Kidney (tissue), 14 donors: ENCODE measurements around the gene PCNX2. TPM values are rescaled to one million over a fixed set of nuclear protein-coding genes. Genes with fewer than 3 reads are reported as not detected.

ENCODE experiments used
- DNase-seq, 5 donors: peaks; one replicate each; pipeline ENCODE4 v3.0.0-alpha.2; 2013 to 2020
- FAIRE-seq: peaks from 2 replicates; lab custom pipeline; 2012; peaks lifted over from hg19 to GRCh38; lab: Jason Lieb, UNC
- H3K27ac ChIP-seq, 2 donors: one replicate each; pipeline ENCODE4 v1.7.0; 2013; ENCODE audit warnings: low read depth in 2 of 2, low read length in 2 of 2, inconsistent platforms in 1 of 2
- H3K27me3 ChIP-seq: one replicate; pipeline ENCODE4 v1.7.1; 2013; ENCODE audit warnings: low read length, inconsistent platforms; ENCODE audit not compliant: control insufficient read depth, insufficient read depth
- H3K36me3 ChIP-seq, 3 donors: one replicate each; pipeline versions ENCODE4 v1.7.0 to v1.7.1; 2013; ENCODE audit warnings: low read length in 3 of 3, control low read depth in 1 of 3, inconsistent platforms in 1 of 3; ENCODE audit not compliant: insufficient read depth in 3 of 3, control insufficient read depth in 2 of 3
- H3K4me1 ChIP-seq, 3 donors: one replicate each; pipeline versions ENCODE4 v1.7.0 to v1.7.1; 2013; ENCODE audit warnings: low read length in 3 of 3, inconsistent platforms in 1 of 3, low read depth in 1 of 3; ENCODE audit not compliant: control insufficient read depth in 2 of 3, insufficient read depth in 2 of 3
- H3K4me3 ChIP-seq, 3 donors: one replicate each; pipeline versions ENCODE4 v1.7.0 to v1.8.1; 2013; ENCODE audit warnings: low read length in 3 of 3, control low read depth in 1 of 3, inconsistent platforms in 1 of 3
- H3K9ac ChIP-seq, 3 donors: one replicate each; pipeline versions ENCODE4 v1.7.0 to v1.7.1; 2013; ENCODE audit warnings: low read length in 3 of 3, control low read depth in 1 of 3, inconsistent platforms in 1 of 3
- H3K9me3 ChIP-seq, 3 donors: one replicate each; pipeline versions ENCODE4 v1.7.0 to v1.7.1; 2013; ENCODE audit warnings: low read length in 3 of 3, control low read depth in 1 of 3, inconsistent platforms in 1 of 3; ENCODE audit not compliant: control insufficient read depth in 2 of 3, insufficient read depth in 1 of 3
- CTCF ChIP-seq: IDR thresholded peaks from 3 replicates; pipeline ENCODE4 v1.5.1; 2012; ENCODE audit warnings: mild to moderate bottlenecking, moderate library complexity, borderline replicate concordance; ENCODE audit not compliant: insufficient read depth; ENCODE audit errors: extremely low read depth
- intact Hi-C: fragments of 100-400 bp; cut with DNase I; formaldehyde crosslinking; loops from one replicate; pipeline ENCODE4 v1.11.1; 2022
- polyA plus RNA-seq: library from polyadenylated mRNA; stranded (reverse); fragments of 350-450 nt; fragmentation: Illumina TruSeq; extraction: RNeasy Lipid Tissue Mini Kit (QIAGEN cat#74804); gene quantifications from one replicate; pipeline ENCODE4 v1.2.3, GENCODE V29; 2014; ENCODE audit warnings: low read depth, low replicate concordance; ENCODE audit not compliant: insufficient read depth
- total RNA-seq: library from RNA; stranded (reverse); fragmentation: NEBNext Ultra II Directional; extraction: Animal tissue kit (Norgen Biotek cat#: 25700); gene quantifications from one replicate; pipeline ENCODE4 v1.2.1, GENCODE V29; 2021
- donor health status: control.
- donor health status: control.
- donor health status: control.
- donor health status: control.
- donor health status: control.
- donor health status: DM: yes; HTN: yes; CAD: no.
- donor health status: Normal renal cell carcinoma (clear cell type).

Gene PCNX2
- total and polyA plus RNA-seq, 2 donors from 2014 or later = 5.2 to 29.2 TPM

GRCh38 chr1:232978091-232978634 is 317.4 kb downstream of the PCNX2 start:
- peak in 1 of 5 donors; percentile 20 for DNase-seq
- Histone ChIP-seq H3K4me3 (no peak overlapping the region), H3K27ac (no peak overlapping the region), H3K27me3 (no peaks in the 10 kb centered on the region), H3K9ac (no peak overlapping the region), H3K36me3 (peaks cover 0 to 14% (median 3%) of the 10 kb centered on the region in 3 donors), H3K4me1 (no peaks in the 10 kb centered on the region), H3K9me3 (peaks cover 0 to 10% (median 2%) of the 10 kb centered on the region in 3 donors)
- no peak for FAIRE-seq
- TF ChIP-seq CTCF = no peak
- intact Hi-C loops = no loop called here

GRCh38 chr1:232974971-232975370 is 320.6 kb downstream of the PCNX2 start:
- peaks cover 0 to 14% (median 2%) of the 10 kb centered on the region in 3 donors for H3K9me3 ChIP-seq
- no peak for TF ChIP-seq CTCF
- H3K4me1 ChIP-seq = no peaks in the 10 kb centered on the region
- intact Hi-C loops = no loop called here
- H3K27me3 ChIP-seq = no peaks in the 10 kb centered on the region
- DNase-seq = no peak
- H3K9ac ChIP-seq = no peak overlapping the region
- no peak overlapping the region for H3K27ac ChIP-seq
- FAIRE-seq = no peak
- no peak overlapping the region for H3K4me3 ChIP-seq
- peaks cover 14 to 32% (median 15%) of the 10 kb centered on the region in 3 donors for H3K36me3 ChIP-seq

- DNase-seq (no peak), FAIRE-seq (no peak)
- intact Hi-C loops = no loop called here
Measured at GRCh38 chr1:232973652-232974611, 321.6 kb downstream of the PCNX2 start.

More at GRCh38 chr1:232973652-232974611, 321.6 kb downstream of the PCNX2 start:
- Histone ChIP-seq H3K27me3 (no peaks in the 10 kb centered on the region), H3K27ac (no peak overlapping the region), H3K36me3 (peaks cover 15 to 32% (median 20%) of the 10 kb centered on the region in 3 donors), H3K9ac (no peak overlapping the region), H3K4me1 (no peaks in the 10 kb centered on the region), H3K9me3 (peaks cover 0 to 14% (median 2%) of the 10 kb centered on the region in 3 donors), H3K4me3 (no peak overlapping the region)
- no peak for TF ChIP-seq CTCF
